ENCODE results near the gene BHMT2. TPM values are rescaled to one million over a fixed set of nuclear protein-coding genes. Genes with fewer than 3 reads are reported as not detected.

The BHMT2 gene
- total RNA-seq, 4 donors from 2014 or later, result 1.3 to 16.4 (median 5.3) TPM; not detected in 1

- no peak for TF ChIP-seq CTCF (IDR thresholded peaks at IDR 0.05)
- TF ChIP-seq POLR2A (IDR thresholded peaks at IDR 0.05), result no peak
- intact Hi-C loops (cut with DNase I; ENCODE audit: low total_unique reads), result no loop called here
- Histone ChIP-seq H3K36me3 (no peaks in the 10 kb centered on the region), H3K4me3 (no peak overlapping the region), H3K27me3 (no peaks in the 10 kb centered on the region), H3K27ac (no peak overlapping the region), H3K4me1 (no peaks in the 10 kb centered on the region), H3K9me3 (peaks cover 0 to 7% of the 10 kb centered on the region in 2 donors)
- no peak for DNase-seq
Measured at GRCh38 chr5:79056847-79057246, 12.7 kb upstream of the BHMT2 start.

- TF ChIP-seq POLR2A (IDR thresholded peaks at IDR 0.05) (no peak), CTCF (IDR thresholded peaks at IDR 0.05) (no peak)
- Histone ChIP-seq H3K27ac (no peak overlapping the region), H3K27me3 (no peaks in the 10 kb centered on the region), H3K4me1 (no peaks in the 10 kb centered on the region), H3K4me3 (no peak overlapping the region), H3K9me3 (no peaks in the 10 kb centered on the region), H3K36me3 (no peaks in the 10 kb centered on the region)
- DNase-seq, result no peak
- intact Hi-C loops (cut with DNase I; ENCODE audit: low total_unique reads), result no loop called here
Measured at GRCh38 chr5:79059674-79060073, 9.9 kb upstream of the BHMT2 start.

GRCh38 chr5:79062436-79062835, 7.1 kb upstream of the BHMT2 start:
- intact Hi-C loops (cut with DNase I; ENCODE audit: low total_unique reads), result no loop called here
- no peaks in the 10 kb centered on the region for H3K36me3 ChIP-seq
- no peaks in the 10 kb centered on the region for H3K9me3 ChIP-seq
- no peak for TF ChIP-seq POLR2A (IDR thresholded peaks at IDR 0.05)
- TF ChIP-seq CTCF (IDR thresholded peaks at IDR 0.05), result no peak
- H3K4me1 ChIP-seq, result no peaks in the 10 kb centered on the region
- no peak overlapping the region for H3K4me3 ChIP-seq
- no peak for DNase-seq
- H3K27me3 ChIP-seq, result no peaks in the 10 kb centered on the region
- no peak overlapping the region for H3K27ac ChIP-seq

GRCh38 chr5:79070350-79070667, 742 bp downstream of the BHMT2 start:
- H3K4me3 ChIP-seq, result peak overlapping the region; percentile 27 to 40
- peak; percentile 21 to 31 for DNase-seq
- H3K36me3 ChIP-seq, result no peaks in the 10 kb centered on the region
- H3K9me3 ChIP-seq, result no peaks in the 10 kb centered on the region
- no peak for TF ChIP-seq POLR2A (IDR thresholded peaks at IDR 0.05)
- TF ChIP-seq CTCF (IDR thresholded peaks at IDR 0.05), result no peak
- H3K27me3 ChIP-seq, result no peaks in the 10 kb centered on the region
- no peaks in the 10 kb centered on the region for H3K4me1 ChIP-seq
- peak overlapping the region; percentile 39 to 53 for H3K27ac ChIP-seq
- intact Hi-C loops (cut with DNase I; ENCODE audit: low total_unique reads), result no loop called here

- Histone ChIP-seq H3K27me3 (no peaks in the 10 kb centered on the region), H3K4me1 (no peaks in the 10 kb centered on the region), H3K4me3 (no peak overlapping the region), H3K27ac (no peak overlapping the region), H3K36me3 (no peaks in the 10 kb centered on the region), H3K9me3 (no peaks in the 10 kb centered on the region)
- intact Hi-C loops (cut with DNase I; ENCODE audit: low total_unique reads), result no loop called here
- DNase-seq, result no peak
- no peak for TF ChIP-seq POLR2A (IDR thresholded peaks at IDR 0.05)
- no peak for TF ChIP-seq CTCF (IDR thresholded peaks at IDR 0.05)
Measured at GRCh38 chr5:79074641-79075040, 5.1 kb downstream of the BHMT2 start.

All from uterus (tissue), 4 donors.